BJ (cell line): ENCODE data around the gene KRTAP5-3. TPM values are rescaled to one million over a fixed set of nuclear protein-coding genes. Genes with fewer than 3 reads are reported as not detected.

ENCODE experiments used
- CTCF ChIA-PET: fragments of 350-600 bp; formaldehyde crosslinking; extraction: SDS; loops from one replicate; lab custom pipeline; 2021; ENCODE audit warnings: antibody characterized with exemption, inconsistent platforms; lab: Yijun Ruan, JAX
- POLR2A ChIA-PET: fragments of 300-600 bp; sonication (Branson Sonifier 250); formaldehyde crosslinking; extraction: SDS; loops from one replicate; lab custom pipeline; 2021; ENCODE audit warnings: antibody characterized with exemption; lab: Charles Lee
- DNase-seq: peaks from one replicate; pipeline ENCODE4 v3.0.0-alpha.2; 2011; ENCODE audit warnings: low read depth
- H3K27me3 ChIP-seq: 2 replicates; pipeline ENCODE4 v1.6.0; 2011; ENCODE audit warnings: low read length; ENCODE audit not compliant: control insufficient read depth, insufficient read depth
- H3K36me3 ChIP-seq: 2 replicates; pipeline ENCODE4 v1.5.1; 2011; ENCODE audit warnings: low read length; ENCODE audit not compliant: control insufficient read depth, insufficient read depth
- H3K4me3 ChIP-seq: 2 replicates; pipeline ENCODE4 v1.5.1; 2011; ENCODE audit warnings: low read depth, mild to moderate bottlenecking, control low read depth, low read length
- CTCF ChIP-seq: IDR thresholded peaks from 2 replicates; pipeline ENCODE4 v1.5.1; 2011; ENCODE audit warnings: low read depth, mild to moderate bottlenecking, control low read depth, inconsistent platforms, low read length, moderate library complexity; ENCODE audit not compliant: insufficient read depth
- polyA plus RNA-seq: library from polyadenylated mRNA; depleted of rRNA; stranded (reverse); fragments of >200 nt; gene quantifications from 2 replicates; pipeline ENCODE4 v1.2.3, GENCODE V29; 2011

KRTAP5-3 gene
- polyA plus RNA-seq, 1 experiment = not detected

- TF ChIP-seq CTCF = no peak
- H3K4me3 ChIP-seq = no peak overlapping the region
- DNase-seq = no peak
- peaks cover 4% of the 10 kb centered on the region for H3K27me3 ChIP-seq
- POLR2A ChIA-PET = interaction anchor here (0.6 to 1.0 kb wide), 2 partner anchors 28 to 94 kb away, joined by 4 to 5 read pairs; no protein-coding TSS in a partner anchor
- CTCF ChIA-PET = interaction anchor here (0.6 to 12.4 kb wide), 33 partner anchors 8 to 591 kb away, joined by 3 to 301 read pairs (median 4); partner anchors contain the start of genes KRTAP5-2 and KRTAP5-5
- H3K36me3 ChIP-seq = no peaks in the 10 kb centered on the region
Observed at GRCh38 chr11:1574933-1575242, 33.4 kb downstream of the KRTAP5-3 start.

- Histone ChIP-seq H3K36me3 (no peaks in the 10 kb centered on the region), H3K4me3 (peak overlapping the region; percentile 17; the same call in 1 of the 2 replicates), H3K27me3 (peaks cover 4% of the 10 kb centered on the region)
- POLR2A ChIA-PET = interaction anchor here (0.6 to 1.0 kb wide), 2 partner anchors 28 to 95 kb away, joined by 4 to 5 read pairs; no protein-coding TSS in a partner anchor
- no peak for DNase-seq
- CTCF ChIA-PET = interaction anchor here (0.6 to 12.4 kb wide), 35 partner anchors 8 to 591 kb away, joined by 3 to 301 read pairs (median 4); partner anchors contain the start of genes KRTAP5-2 and KRTAP5-5
- peak; percentile 59 for TF ChIP-seq CTCF
Observed at GRCh38 chr11:1574238-1574932, 33.9 kb downstream of the KRTAP5-3 start.

- POLR2A ChIA-PET = no interaction called here
- CTCF ChIA-PET = interaction anchor here (0.7 to 12.4 kb wide), 14 partner anchors 9 to 371 kb away, joined by 3 to 301 read pairs (median 16); partner anchors contain the start of genes KRTAP5-2 and KRTAP5-5
- H3K36me3 ChIP-seq = no peaks in the 10 kb centered on the region
- no peak for DNase-seq
- no peak for TF ChIP-seq CTCF
- H3K4me3 ChIP-seq = no peak overlapping the region
- peaks cover 4% of the 10 kb centered on the region for H3K27me3 ChIP-seq
Observed at GRCh38 chr11:1573903-1574237, 34.4 kb downstream of the KRTAP5-3 start.

- peak overlapping the region; percentile 69 for H3K4me3 ChIP-seq
- ChIA-PET CTCF (interaction anchor here (0.7 to 12.4 kb wide), 13 partner anchors 8 to 468 kb away, joined by 3 to 301 read pairs (median 14); partner anchors contain the start of genes KRTAP5-2 and KRTAP5-5), POLR2A (no interaction called here)
- H3K36me3 ChIP-seq = no peaks in the 10 kb centered on the region
- H3K27me3 ChIP-seq = peaks cover 2% of the 10 kb centered on the region; the same call in 1 of the 2 replicates
- DNase-seq = no peak
- TF ChIP-seq CTCF = no peak
Observed at GRCh38 chr11:1573077-1573902, 35.0 kb downstream of the KRTAP5-3 start.
